ENCODE data around the gene MDC1. TPM values are rescaled to one million over a fixed set of nuclear protein-coding genes. Genes with fewer than 3 reads are reported as not detected.
A peak's percentile ranks its signal among the peaks of the same experiment; 100 is the strongest.
"Not testable (repeated sequence)": the region's sequence is repeated elsewhere in the genome, so short reads cannot be mapped to it uniquely, and the experiment has no call there.

MDC1 gene
- polyA plus RNA-seq: 4.2 to 10.0 TPM (median 6.9 TPM) in 3 replicates
- polyA plus RNA-seq (2011; ENCODE audit: low read depth): 2.8 TPM
- polyA plus RNA-seq (2011; cell fraction: cytosol; rRNA removed): 5.3 TPM in 2 replicates
- polyA plus RNA-seq (2011; cell fraction: nucleus; rRNA removed): 25.1 and 29.9 TPM in 2 replicates
- 5.5 and 41.2 TPM in 2 replicates for polyA plus RNA-seq (2012; ENCODE audit: low replicate concordance)
- 5.6 to 43.2 TPM (median 10.2 TPM) in 3 replicates for polyA minus RNA-seq
- 4.2 TPM for polyA minus RNA-seq (2011; cell fraction: cytosol; rRNA and poly(A)+ RNA removed)
- polyA minus RNA-seq (2011; cell fraction: nucleus; rRNA and poly(A)+ RNA removed): 9.6 and 14.6 TPM in 2 replicates

DNA sequence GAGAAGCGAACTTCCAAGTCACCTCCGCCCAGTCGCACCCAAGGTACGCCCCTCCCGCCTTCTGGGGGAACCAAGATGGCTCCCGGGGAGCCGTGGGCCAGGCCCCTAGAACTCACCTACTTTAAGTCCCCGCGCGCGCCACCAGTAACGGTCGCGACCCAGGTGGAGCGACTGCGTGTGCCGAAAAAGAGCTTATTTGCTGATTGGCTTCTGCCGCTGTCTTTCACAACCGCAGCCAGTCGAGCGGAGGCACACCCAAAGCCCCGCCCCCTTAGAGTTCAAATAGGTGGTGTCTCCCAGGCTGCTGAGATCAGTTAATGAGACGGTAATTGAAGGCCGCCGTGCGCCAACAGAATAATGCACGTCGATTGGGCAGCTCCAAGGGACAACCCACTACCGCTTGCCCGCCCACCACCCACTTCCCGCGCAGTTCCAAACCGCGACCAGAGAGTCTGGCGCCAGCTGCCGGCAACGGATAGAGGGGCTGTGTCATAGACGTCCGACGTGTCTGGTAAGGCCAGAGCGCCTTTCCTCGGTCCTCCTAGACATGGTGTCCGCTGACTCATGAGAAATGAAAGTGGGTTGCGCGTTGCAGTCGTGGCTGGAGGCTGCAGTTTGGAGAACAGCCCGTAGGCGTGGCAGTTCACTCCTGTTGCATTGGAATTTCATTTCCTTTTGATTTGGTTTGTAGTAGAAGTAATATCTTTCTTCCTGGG lies at the start of gene MDC1:
Gene MDC1 (minus strand): TSS at position 153 of the 716 bp plus-strand sequence. CDS start 2,106 bp downstream, outside the sequence.
- peak within 1 kb of the TSS; percentile 86 for H3K27ac ChIP-seq (ENCODE audit: control insufficient read depth, insufficient read depth, low read length)
- H2AFZ ChIP-seq (ENCODE audit: control insufficient read depth, low read length): peak within 1 kb of the TSS; percentile 50
- H4K20me1 ChIP-seq (ENCODE audit: control insufficient read depth, extremely low read depth, insufficient read depth, low read length): peaks cover 6% of the 10 kb centered on the region
- no peak for TF ChIP-seq EZH2 (IDR thresholded peaks at IDR 0.05; ENCODE audit: low read length)
- TF ChIP-seq, protein P1, sequence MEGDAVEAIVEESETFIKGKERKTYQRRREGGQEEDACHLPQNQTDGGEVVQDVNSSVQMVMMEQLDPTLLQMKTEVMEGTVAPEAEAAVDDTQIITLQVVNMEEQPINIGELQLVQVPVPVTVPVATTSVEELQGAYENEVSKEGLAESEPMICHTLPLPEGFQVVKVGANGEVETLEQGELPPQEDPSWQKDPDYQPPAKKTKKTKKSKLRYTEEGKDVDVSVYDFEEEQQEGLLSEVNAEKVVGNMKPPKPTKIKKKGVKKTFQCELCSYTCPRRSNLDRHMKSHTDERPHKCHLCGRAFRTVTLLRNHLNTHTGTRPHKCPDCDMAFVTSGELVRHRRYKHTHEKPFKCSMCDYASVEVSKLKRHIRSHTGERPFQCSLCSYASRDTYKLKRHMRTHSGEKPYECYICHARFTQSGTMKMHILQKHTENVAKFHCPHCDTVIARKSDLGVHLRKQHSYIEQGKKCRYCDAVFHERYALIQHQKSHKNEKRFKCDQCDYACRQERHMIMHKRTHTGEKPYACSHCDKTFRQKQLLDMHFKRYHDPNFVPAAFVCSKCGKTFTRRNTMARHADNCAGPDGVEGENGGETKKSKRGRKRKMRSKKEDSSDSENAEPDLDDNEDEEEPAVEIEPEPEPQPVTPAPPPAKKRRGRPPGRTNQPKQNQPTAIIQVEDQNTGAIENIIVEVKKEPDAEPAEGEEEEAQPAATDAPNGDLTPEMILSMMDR (optimal IDR thresholded peaks at IDR 0.05 in 1 of 3, IDR thresholded peaks at IDR 0.05 in 1 of 3, conservative IDR thresholded peaks at IDR 0.05 in 1 of 3; ENCODE audit: extremely low read depth in 1 of 3, insufficient read depth in 2 of 3, low read length in 3 of 3): peak; percentile 5 to 39 (median 29)
- H3K9ac ChIP-seq (ENCODE audit: control insufficient read depth, extremely low read depth, insufficient read depth, low read length): peak within 1 kb of the TSS; percentile 81
- H3K4me2 ChIP-seq (ENCODE audit: control insufficient read depth, extremely low read depth, insufficient read depth, low read depth, low read length): peak within 1 kb of the TSS; percentile 95
- peaks cover 24% of the 10 kb centered on the region for H3K4me1 ChIP-seq (ENCODE audit: control insufficient read depth, extremely low read depth, insufficient read depth, low read length)
- dilution Hi-C loops (cut with MboI; ENCODE audit: extremely low pct_ligation_motif_present, low sequenced_read_pairs): no loop called here
- no peaks in the 10 kb centered on the region for H3K27me3 ChIP-seq (ENCODE audit: control insufficient read depth, extremely low read depth, insufficient read depth, low read length)
- H3K4me3 ChIP-seq (ENCODE audit: control insufficient read depth in 2 of 3, extremely low read depth in 1 of 3, insufficient read depth in 2 of 3, low read depth in 1 of 3, low read length in 3 of 3): peak within 1 kb of the TSS; percentile 52 to 74 (median 71)
- H3K9me3 ChIP-seq (ENCODE audit: control insufficient read depth, low read depth, low read length): no peaks in the 10 kb centered on the region
- H3K79me2 ChIP-seq (ENCODE audit: control insufficient read depth, insufficient read depth, low read length): peaks cover 24% of the 10 kb centered on the region
- peak; percentile 99 for DNase-seq (ENCODE audit: low read depth, low spot score)
- peaks cover 14 to 20% of the 10 kb centered on the region in 2 experiments for H3K36me3 ChIP-seq (ENCODE audit: control insufficient read depth in 2 of 2, extremely low read depth in 1 of 2, insufficient read depth in 2 of 2, low read length in 2 of 2)
- H3K9me1 ChIP-seq (ENCODE audit: control insufficient read depth, extremely low read depth, insufficient read depth, low read length): no peaks in the 10 kb centered on the region
- FAIRE-seq: peak; percentile 79

- TF ChIP-seq, protein P1 (optimal IDR thresholded peaks at IDR 0.05 in 1 of 3, IDR thresholded peaks at IDR 0.05 in 1 of 3, conservative IDR thresholded peaks at IDR 0.05 in 1 of 3; ENCODE audit: extremely low read depth in 1 of 3, insufficient read depth in 2 of 3, low read length in 3 of 3): no peak
- no peak for TF ChIP-seq EZH2 (IDR thresholded peaks at IDR 0.05; ENCODE audit: low read length)
- Histone ChIP-seq H3K27me3 (ENCODE audit: control insufficient read depth, extremely low read depth, insufficient read depth, low read length) (no peaks in the 10 kb centered on the region), H3K9me3 (ENCODE audit: control insufficient read depth, low read depth, low read length) (no peaks in the 10 kb centered on the region), H3K9me1 (ENCODE audit: control insufficient read depth, extremely low read depth, insufficient read depth, low read length) (no peaks in the 10 kb centered on the region), H4K20me1 (ENCODE audit: control insufficient read depth, extremely low read depth, insufficient read depth, low read length) (no peaks in the 10 kb centered on the region), H3K36me3 (ENCODE audit: control insufficient read depth in 2 of 2, extremely low read depth in 1 of 2, insufficient read depth in 2 of 2, low read length in 2 of 2) (no peaks in the 10 kb centered on the region), H3K4me1 (ENCODE audit: control insufficient read depth, extremely low read depth, insufficient read depth, low read length) (peaks cover 50% of the 10 kb centered on the region), H3K27ac (ENCODE audit: control insufficient read depth, insufficient read depth, low read length) (no peak overlapping the region), H3K9ac (ENCODE audit: control insufficient read depth, extremely low read depth, insufficient read depth, low read length) (no peak overlapping the region), H3K4me3 (ENCODE audit: control insufficient read depth in 2 of 3, extremely low read depth in 1 of 3, insufficient read depth in 2 of 3, low read depth in 1 of 3, low read length in 3 of 3) (no peak overlapping the region), H2AFZ (ENCODE audit: control insufficient read depth, low read length) (no peak overlapping the region), H3K79me2 (ENCODE audit: control insufficient read depth, insufficient read depth, low read length) (no peaks in the 10 kb centered on the region), H3K4me2 (ENCODE audit: control insufficient read depth, extremely low read depth, insufficient read depth, low read depth, low read length) (no peak overlapping the region)
- dilution Hi-C loops (cut with MboI; ENCODE audit: extremely low pct_ligation_motif_present, low sequenced_read_pairs): no loop called here
- FAIRE-seq (no peak), DNase-seq (ENCODE audit: low read depth, low spot score) (no peak)
These were observed 49.5 kb upstream of the MDC1 start for GRCh38 chr6:30766461-30767157.

GRCh38 chr6:30765495-30765894 lies 48.4 kb upstream of the MDC1 start:
- H4K20me1 ChIP-seq (ENCODE audit: control insufficient read depth, extremely low read depth, insufficient read depth, low read length); H3K27ac ChIP-seq (ENCODE audit: control insufficient read depth, insufficient read depth, low read length); H3K9ac ChIP-seq (ENCODE audit: control insufficient read depth, extremely low read depth, insufficient read depth, low read length); H3K79me2 ChIP-seq (ENCODE audit: control insufficient read depth, insufficient read depth, low read length); H3K9me3 ChIP-seq (ENCODE audit: control insufficient read depth, low read depth, low read length); H3K4me3 ChIP-seq (ENCODE audit: control insufficient read depth in 2 of 3, extremely low read depth in 1 of 3, insufficient read depth in 2 of 3, low read depth in 1 of 3, low read length in 3 of 3); H3K27me3 ChIP-seq (ENCODE audit: control insufficient read depth, extremely low read depth, insufficient read depth, low read length); H2AFZ ChIP-seq (ENCODE audit: control insufficient read depth, low read length); H3K4me2 ChIP-seq (ENCODE audit: control insufficient read depth, extremely low read depth, insufficient read depth, low read depth, low read length); FAIRE-seq; dilution Hi-C loops (cut with MboI; ENCODE audit: extremely low pct_ligation_motif_present, low sequenced_read_pairs); H3K36me3 ChIP-seq (ENCODE audit: control insufficient read depth in 2 of 2, extremely low read depth in 1 of 2, insufficient read depth in 2 of 2, low read length in 2 of 2); DNase-seq (ENCODE audit: low read depth, low spot score); H3K9me1 ChIP-seq (ENCODE audit: control insufficient read depth, extremely low read depth, insufficient read depth, low read length): not testable (repeated sequence)
- peaks cover 58% of the 10 kb centered on the region for H3K4me1 ChIP-seq (ENCODE audit: control insufficient read depth, extremely low read depth, insufficient read depth, low read length)

All from keratinocyte (primary cell).